ENCODE measurements around the gene LCE1D.

GRCh38 chr1:152801333-152801732 is 4.8 kb downstream of the LCE1D start:
- TF ChIP-seq CTCF (IDR thresholded peaks at IDR 0.05; ENCODE audit: insufficient read depth, low read length, poor library complexity, severe bottlenecking) (no peak), EZH2phosphoT487 (conservative IDR thresholded peaks at IDR 0.05; ENCODE audit: low read length) (no peak)
